Hepatocyte (in vitro differentiated cells): ENCODE results near the gene SPECC1L.

Experiments used
- CTCF ChIP-seq: fragments of 200-600 bp; sonication (generic); IDR thresholded peaks from 2 replicates; pipeline ENCODE4 v1.5.1; 2016; ENCODE audit warnings: antibody characterized with exemption, mild to moderate bottlenecking; ENCODE audit not compliant: poor library complexity
- EZH2 ChIP-seq: fragments of 200-600 bp; sonication (generic); IDR thresholded peaks from 2 replicates; pipeline ENCODE4 v1.6.1; 2016; ENCODE audit warnings: antibody characterized with exemption, mild to moderate bottlenecking, borderline replicate concordance

DNA sequence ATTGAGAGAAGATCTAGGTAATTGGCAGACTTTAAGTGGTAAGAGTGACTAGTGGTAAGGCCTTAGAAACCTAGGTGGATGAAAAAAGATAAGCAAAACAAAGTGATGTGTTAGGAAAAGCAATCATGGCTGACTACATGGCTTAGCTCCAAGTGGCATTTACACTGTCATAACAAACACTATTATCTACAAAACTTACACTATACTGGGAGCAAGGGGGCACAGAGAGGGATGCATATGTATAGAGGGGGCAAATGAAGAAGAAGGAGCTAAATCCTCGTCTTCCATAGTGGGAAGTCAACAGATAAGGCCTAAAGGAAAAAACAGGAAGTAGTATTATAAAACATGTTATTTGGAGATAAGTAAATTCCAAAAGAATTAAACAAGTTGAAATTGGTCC lies 189.3 kb downstream of the SPECC1L start:
- TF ChIP-seq CTCF (no peak), EZH2 (no peak)
